NCI-H2196 treated with DMSO at 0.1 percent for 48 hours (cell line): ENCODE measurements around the gene BSPRY.
A peak's percentile ranks its signal among the peaks of the same experiment; 100 is the strongest.
"Not testable (repeated sequence)": the region's sequence is repeated elsewhere in the genome, so short reads cannot be mapped to it uniquely, and the experiment has no call there.

Experiments
- DNase-seq: peaks from one replicate; lab custom pipeline; 2025; ENCODE audit not compliant: unreplicated experiment; lab: John Stamatoyannopoulos, UW

The BSPRY gene

DNA sequence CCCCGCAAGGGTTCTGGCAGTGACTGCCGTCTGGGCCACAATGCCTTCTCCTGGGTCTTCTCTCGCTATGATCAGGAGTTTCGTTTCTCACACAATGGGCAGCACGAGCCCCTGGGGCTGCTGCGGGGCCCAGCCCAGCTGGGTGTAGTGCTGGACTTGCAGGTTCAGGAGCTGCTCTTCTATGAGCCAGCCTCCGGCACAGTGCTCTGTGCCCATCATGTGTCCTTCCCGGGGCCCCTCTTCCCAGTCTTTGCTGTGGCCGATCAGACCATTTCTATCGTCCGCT is 20.5 kb downstream of the BSPRY start:
- DNase-seq, result no peak

DNA sequence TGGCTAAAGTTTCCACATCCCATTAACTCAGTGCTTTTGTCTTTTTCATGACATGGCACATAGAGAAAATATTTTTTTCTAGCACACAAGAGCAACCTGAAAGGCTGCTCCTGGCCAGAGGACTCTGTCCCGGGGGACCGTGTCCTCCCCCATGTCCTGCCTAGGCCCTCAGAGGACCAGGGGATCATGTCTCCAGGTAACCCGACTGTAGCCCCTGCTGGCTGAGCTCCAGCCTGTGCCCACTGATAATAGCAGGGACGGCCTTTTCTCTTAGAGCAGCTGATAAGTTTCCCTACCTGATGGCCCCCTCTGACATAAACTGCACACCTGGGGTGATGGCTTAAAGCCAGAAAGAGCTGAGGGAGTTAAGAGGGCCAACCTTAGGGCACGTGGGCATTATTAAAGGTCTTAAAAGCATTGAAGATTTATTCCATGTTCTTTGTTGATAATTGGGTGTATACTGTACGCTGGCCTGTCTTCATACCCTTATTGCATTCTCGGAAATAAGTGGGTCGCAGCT is 21.5 kb downstream of the BSPRY start:
- no peak for DNase-seq

DNA sequence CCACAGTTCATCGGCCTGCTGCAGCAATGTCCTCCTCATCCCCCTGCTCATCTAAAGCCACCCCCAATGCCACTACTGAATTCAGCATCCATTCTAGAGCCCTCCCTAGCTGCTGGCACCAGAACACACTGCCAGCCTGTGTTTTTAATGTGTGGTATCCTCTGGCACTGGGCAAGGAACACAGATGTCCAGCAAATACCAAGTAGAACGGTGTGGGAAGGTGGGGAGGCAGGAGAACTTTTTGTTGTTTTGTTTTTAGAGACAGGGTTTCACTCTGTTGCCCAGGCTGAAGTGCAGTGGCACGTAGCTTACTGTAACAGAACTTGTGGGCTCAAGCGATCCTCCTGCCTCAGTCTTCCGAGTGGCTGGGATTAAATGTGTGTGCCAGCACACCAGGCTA is 22.7 kb downstream of the BSPRY start:
- DNase-seq, result no peak

DNA sequence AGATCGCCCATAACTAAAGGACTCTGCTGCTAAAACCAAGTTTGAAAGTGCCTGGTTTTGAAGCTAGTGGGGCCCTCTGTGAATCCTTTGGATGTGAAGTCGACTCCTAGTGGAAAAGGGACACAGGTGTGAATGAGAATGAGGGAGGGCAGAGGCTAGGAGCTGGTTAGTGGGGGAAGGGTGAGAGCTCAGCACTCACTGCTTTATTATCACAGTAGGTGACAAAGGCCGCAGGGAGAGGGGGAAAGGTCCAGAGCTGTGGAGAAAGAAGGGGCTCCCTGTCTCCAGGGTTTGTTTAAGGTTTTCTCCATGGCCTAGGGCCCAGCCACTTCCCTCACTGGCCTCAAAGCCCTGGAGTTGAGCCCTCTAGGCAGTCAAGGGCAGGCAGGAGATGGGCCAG is 23.9 kb downstream of the BSPRY start:
- no peak for DNase-seq

DNA sequence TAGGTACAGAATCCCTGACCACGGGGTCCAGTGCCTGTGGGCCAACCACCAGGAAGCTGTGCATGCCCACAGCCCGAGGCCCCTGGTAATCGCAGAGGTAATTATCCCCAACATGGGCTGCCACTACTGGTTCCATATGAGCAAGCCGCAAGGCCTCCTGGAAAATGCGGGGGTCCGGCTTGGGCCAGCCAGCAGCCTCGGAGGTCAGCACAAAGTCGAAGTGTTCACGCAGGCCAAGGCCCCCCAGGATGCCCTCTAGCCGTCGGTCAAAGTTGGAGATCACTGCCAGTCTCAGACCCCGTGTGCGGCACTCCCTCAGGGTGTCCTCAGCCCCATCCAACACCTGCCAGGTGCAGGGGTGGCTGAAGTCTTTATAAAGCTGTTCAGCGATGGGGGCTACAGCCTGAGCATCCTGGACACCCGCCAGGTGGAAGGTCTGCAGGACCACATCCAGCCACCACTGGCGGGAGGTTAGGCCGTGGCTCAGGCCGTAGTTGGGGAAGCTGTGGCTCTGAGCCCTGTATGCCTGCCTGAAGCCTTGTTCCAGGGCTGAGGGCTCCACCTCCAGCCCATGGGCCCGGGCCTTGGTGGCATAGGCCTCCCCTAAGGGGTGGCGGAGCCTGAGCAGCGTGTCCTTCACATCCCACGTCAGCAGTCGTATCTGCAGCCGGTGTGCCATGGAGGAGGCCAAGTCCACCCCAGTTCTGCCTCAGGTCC is 24.5 kb downstream of the BSPRY start:
- no peak for DNase-seq

DNA sequence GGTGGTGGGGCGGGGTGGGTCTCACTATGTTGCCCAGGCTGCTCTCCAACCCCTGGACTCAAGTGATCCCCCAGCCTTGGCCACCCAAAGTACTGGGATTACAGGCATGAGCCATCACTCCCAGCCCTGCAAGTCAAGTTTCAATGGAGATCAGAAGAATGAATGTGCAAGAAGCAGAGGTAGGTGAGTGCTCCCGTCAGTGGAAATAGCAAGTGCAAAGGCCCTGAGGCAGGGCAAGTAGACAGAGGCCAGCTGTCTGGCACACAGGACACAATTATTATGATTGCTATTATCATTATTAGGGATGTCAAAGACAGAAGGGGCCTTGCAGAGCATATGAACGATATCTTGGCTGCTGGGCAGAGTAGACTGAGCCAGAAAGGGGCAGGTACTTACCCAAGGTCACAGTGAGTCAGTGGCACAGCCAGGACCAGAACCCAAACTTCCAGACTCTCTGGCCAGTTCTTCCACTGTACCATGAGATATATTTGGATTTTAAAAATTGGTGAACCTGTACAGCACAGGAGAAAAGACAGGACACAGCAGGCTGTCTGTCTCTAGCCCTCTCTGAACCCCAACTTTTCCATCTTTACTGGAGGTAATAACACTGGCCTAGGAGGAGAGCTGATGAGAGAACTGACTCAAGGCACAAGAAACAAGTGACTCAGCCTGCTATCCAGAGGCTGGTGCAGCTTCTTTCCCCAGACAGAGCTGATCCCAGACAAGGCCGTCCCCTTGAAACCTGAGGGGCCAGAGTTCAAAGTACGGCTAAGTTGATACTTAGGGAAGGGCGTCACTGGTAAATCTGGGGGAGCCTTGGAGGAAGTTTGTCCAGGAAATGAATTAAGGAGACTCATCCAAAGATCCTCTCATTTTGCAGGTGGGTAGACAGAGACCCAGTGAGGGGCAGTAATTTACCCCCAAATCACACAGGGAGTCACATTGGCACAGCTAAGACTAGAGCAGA is 26.0 kb downstream of the BSPRY start:
- no peak for DNase-seq

DNA sequence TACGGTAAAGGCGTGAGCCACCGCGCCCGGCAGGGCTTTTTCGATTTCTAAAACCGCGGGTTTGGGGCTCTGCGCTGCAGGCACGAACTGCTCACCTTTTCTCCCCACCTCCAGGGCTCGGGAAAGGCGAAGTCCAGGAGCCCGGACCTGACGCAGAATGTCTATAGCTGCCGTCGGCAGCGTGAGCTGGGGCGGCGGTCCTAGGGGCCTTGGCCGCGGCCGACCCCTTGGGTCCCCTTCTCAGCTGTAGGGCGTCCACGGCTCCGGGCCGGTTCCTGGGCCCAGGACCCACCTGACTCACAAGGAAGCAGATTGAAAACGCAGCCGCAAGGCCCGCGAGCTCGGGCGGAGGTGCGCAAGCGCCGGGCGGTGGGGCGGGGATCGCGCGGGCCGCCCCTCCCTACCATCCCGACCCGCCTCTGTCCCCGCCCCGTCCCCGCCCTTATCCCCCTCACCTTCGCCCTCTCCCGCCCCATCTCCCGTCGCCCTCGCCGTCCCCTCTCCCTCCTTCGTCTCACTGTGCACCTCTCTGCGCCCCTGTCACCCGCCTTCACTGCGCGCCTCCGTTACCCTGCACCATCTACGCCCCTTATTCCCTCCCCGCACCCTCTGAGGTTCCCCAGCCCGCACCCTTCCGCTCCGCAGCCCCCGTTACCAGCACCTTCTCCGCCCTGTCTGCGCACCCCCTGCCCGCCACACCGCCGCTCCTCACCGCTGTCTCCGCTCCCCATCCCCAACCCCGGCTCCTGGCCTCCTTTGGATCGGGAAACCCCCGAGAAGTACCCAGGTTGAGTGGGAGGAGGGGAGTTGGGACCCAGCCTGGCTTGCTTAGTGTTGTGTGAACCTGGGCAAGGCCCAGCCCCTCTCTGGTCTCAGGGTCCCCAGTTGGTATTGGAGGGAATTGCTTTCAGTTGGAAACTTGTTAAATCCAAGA is 27.6 kb downstream of the BSPRY start, which contains the start of gene HDHD3:
HDHD3 (minus strand) TSS at position 353 of the 934 bp plus-strand sequence. CDS start 2,632 bp downstream, outside the sequence.
- peak; percentile 64 for DNase-seq

DNA sequence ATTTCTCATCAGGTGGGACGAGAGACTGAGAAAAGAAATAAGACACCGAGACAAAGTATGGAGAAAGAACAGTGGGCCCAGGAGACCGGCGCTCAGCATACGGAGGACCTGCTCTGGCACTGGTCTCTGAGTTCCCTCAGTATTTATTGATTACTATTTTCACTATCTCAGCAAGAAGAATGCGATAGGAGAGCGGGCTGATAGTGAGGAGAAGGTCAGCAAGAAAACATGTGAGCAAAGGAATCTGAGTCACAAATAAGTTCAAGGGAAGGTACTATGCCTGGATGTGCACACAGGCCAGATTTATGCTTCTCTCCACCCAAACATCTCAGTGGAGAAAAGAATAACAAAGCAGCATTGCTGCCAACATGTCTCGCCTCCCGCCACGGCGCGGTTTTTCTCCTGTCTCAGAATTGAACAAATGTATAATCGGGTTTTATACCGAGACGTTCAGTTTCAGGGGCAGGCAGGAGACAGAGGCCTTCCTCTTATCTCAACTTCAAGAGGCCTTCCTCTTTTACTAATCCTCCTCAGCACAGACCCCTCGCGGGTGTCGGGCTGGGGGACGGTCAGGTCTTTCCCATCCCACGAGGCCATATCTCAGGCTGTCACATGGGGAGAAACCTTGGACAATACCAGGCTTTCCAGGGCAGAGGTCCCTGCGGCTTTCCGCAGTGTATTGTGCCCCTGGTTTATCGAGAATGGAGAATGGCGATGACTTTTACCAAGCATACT is 29.9 kb downstream of the BSPRY start:
- not testable (repeated sequence) for DNase-seq

DNA sequence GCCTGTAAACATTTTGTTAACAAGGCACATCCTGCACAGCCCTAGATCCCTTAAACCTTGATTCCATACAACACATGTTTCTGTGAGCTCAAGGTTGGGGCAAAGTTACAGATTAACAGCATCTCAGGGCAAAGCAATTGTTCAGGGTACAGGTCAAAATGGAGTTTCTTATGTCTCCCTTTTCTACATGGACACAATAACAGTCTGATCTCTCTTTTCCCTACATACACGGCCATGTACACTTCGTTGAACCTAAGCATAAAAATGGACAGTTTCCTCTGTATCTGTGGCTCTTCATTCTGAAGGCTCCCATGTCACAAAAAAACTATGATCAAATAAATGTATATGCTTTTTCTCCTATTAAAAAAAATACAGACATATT is 30.5 kb downstream of the BSPRY start:
- not testable (repeated sequence) for DNase-seq

DNA sequence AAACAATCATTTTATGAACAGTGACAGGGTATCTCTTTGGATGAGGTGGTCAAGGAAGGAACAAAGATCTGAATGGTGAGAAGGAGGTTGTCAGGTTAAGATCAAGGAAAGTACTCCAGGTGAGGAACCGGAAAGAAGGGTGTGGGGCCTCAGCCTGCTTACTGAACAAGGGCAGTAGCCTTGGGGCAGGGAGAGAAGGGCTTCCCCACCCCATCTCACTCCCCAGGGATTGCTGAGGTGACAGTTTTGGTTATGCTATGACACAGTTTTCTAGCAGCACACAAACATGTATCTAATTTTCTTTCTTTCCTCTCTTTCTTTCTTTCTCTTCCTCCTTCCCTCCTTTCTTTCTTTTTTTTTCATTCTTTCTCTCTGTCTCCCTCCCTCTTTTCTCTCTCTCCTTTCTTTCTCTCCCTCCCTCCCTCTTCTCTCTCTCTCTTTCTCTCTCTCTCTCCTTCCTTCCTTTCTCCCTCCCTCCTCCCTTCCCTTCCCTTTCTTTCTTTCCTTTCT is 31.6 kb downstream of the BSPRY start:
- DNase-seq, result no peak

DNA sequence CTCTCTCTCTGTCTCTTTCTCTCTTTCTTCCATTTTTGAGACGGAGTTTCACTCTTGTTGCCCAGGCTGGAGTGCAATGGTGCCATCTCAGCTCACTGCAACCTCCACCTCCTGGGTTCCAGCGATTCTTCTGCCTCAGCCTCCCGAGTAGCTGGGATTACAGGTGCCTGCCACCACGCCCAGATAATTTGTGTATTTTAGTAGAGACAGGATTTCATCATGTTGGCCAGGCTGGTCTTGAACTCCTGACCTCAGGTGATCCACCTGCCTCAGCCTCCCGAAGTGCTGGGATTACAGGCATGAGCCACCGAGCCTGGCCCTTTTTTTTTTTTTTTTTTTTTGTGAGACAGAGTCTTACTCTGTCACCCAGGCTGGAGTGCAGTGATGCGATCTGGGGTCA is 32.1 kb downstream of the BSPRY start:
- not testable (repeated sequence) for DNase-seq

DNA sequence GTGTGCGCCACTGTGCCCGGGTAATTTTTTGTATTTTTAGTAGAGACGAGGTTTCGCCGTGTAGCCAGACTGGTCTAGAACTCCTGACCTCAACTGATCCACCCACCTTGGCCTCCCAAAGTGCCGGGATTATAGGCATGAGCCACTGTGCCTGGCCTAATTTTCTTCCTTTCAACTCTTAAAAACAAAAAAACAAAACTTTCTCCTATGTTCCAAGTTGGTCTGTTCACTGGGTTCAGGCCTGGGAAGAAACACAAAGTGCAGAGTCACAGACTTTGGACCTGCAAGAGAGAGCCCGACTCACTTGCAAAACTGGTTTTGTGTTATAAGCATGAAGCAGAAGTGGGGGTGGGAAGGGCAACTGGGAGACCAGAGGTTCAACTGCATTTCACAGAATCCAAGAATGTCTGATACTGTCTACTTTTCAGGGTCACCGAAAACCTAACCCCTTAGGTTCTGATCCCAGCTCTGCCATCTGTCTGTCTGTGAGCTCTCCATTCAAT is 32.6 kb downstream of the BSPRY start:
- DNase-seq, result no peak

DNA sequence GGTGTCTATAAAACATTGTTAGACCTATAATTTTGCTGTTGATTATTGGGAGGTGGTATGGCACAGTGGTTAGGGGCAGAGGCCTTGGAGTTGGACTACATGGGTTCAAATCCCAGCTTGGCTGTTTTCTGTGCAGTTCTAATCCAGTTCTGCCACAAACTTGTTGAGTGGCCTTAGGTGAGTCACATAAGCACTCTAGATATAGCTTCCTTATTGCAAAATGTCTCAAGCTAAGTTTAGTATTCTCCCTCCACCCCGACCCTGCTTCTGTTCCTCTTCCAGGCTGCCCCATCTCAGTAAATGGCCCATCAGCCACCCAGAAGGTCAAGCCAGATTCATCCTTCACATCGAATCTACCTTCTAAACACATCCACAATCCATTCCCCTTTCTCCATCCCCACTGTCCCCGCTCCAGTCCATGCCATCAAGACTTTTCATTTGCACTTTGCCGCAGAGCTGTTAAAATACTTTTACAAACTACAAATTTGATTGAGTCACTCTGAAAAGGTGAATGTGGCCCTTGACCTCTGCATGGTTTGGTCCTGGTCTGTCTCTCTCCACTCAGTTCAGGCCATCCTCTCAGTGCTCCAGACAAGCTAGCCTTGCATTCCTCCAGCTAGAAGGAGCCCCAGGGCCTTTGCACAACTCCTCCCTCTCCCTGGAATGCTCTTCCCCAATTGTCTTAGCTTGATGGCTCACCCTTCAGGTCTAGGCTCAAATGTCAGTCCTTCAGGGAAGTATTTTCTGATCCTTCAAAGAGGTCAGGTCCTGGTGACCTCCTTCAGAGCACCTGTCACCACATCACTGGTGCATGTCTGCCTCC is 37.4 kb downstream of the BSPRY start:
- DNase-seq, result no peak

DNA sequence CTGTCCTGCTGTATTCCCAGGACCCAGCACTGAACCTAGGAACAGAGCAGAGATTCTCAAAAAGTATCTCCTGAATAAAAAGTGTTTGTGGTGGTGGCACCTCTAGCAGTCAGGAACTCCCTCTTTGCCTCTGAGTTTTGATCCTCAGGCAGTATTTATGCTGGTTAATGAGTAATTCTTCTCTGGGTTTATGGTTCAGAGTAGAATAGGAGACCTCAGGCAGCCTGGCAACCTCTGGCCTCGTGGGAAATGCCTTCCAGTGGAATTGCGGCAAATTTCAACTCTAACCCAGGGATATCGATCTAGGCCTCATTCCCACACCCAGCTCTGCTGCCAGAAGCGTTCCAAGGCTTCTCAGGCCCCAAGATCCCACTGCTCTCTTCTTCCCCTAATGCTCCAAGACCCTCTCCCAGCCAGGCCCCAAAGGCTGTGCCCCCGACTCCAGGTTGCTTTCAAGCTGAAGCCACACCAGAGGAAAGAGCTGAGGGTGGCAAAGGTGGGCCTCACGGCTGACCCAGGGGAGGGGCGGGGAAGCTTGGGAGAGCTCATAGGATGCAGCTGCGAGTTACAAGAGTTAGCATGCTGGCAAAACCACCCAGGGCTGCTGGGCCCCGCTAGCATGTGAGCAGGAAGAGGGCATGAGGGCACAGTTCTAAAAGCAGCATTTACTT is 38.4 kb downstream of the BSPRY start:
- no peak for DNase-seq

DNA sequence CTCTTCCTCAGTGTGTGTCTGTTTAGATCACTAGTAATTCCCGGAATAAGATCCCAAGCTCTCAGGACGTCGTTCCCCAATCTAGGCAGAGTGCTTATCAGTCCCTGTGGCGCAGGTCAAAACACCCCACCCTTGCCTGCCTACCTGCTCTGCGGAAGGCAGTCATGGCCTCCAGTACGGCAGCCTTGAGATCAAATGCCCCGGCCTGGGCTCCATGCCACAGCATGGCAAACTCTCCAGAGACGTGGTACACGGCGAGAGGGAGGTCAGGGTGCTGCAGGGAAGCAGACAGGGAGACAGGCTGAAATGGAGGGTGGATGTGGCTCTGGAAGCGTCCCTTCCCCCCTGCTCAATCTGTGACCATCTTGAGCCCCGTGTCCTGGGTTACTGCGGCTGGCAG is 39.5 kb downstream of the BSPRY start:
- no peak for DNase-seq

DNA sequence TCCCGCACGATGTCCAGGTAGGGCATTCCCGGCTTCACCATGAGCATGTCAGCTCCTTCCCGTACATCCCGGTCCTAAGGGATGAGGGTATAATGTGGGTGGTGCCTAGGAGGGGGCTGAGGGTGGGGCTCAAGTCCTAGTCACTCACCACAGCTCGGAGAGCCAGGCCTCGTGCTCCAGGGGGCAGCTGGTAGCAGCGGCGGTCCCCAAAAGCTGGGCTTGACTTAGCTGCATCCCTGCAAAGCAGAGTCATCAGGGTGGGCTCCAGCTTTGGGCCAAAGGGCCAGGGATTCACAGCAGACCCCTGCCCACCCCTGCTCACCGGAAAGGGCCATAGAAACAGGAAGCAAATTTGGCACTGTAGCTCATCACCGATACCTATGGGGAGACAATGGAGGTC is 40.1 kb downstream of the BSPRY start:
- no peak for DNase-seq

DNA sequence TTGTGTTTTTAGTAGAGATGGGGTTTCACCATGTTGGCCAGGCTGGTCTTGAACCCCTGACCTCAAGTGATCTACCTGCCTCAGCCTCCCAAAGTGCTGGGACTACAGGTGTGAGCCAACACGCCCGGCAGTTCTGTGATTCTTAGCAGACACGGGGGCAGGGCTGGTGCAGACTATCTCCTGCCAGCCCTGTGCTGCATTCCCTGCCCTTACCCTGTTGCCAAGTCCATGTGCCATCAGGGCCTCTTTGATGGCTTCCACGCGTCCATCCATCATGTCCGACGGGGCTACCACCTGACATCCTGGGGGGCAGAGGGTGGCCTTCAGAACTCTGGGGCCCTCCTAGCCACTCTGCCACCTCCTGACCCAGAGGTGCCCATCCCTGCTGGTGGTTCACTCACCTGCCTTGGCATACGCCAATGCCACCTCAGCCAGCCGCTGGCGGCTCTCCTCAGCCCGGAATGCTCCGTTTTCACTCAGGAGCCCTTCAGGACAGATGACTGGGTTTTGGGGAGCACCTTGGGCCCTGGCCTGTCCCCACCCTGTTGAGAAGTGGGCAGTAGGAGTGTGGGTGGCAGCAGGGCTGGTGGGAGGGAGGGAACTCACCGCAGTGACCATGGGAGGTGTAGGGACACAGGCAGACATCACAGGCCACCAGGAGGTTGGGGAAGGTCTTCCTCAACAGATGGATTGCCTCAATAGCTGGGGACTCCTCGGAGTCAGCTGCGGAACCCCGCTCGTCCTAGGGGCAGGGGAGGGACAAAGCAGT is 41.0 kb downstream of the BSPRY start:
- DNase-seq, result no peak

DNA sequence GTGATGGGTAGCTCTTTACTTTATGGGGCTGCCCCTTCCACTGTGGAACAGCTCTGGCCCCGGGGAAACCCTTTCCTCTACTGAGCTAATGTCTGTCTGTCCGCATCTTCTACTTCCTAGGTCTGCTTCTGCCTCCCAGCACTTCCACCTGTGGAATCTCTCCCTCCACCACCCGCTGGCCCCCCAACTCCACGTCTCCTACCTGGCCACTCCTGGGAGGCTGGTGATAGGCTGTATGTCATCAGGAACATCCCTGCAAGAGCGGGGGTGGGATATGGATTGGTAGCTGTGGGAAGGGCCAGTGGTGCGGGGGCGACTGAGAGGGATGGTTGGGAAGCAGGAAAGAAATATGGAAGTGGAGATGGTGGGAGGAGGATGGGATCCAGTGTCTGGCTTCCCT is 42.6 kb downstream of the BSPRY start:
- no peak for DNase-seq
